ENCODE data around the gene SNHG17. TPM values are rescaled to one million over a fixed set of nuclear protein-coding genes. Genes with fewer than 3 reads are reported as not detected.
"Not testable (repeated sequence)": the region's sequence is repeated elsewhere in the genome, so short reads cannot be mapped to it uniquely, and the experiment has no call there.

Gene SNHG17
- total RNA-seq, 1 donor from 2014 or later = 17.9 TPM

DNA sequence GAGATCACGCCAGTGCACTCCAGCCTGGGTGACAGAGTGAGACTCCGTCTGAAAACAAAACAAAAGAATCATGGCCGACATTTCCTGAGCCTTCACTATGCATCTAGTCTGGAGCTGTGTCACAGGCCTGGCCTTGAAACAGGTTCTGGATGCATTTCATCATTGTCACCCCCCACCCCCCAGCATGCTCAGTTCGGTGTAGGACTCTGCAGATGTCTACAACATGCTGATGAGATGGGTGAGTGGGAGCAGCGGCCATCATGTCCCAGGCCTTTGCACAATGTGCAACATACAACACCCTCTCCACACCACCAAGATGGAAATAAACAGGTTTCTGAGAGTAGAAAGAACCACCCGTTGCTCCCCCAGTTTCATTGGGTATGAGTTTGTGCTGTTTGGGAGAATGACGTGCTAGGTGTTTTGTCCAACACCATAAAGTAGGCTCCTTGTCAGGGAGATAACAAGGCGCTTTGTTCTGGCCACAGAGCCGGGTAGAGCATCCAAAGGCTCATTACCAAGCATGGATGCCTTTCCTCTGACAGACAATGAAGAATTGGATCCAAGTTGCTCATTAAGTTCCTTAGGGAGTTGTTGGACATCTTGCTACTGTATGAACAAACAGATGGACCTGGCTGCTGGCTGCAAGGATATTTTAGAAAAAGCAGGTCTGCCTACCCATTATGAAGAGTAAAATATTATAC lies 22.1 kb downstream of the SNHG17 start:
- DNase-seq (no peak), ATAC-seq (no peak)
- Histone ChIP-seq H3K4me1 (no peaks in the 10 kb centered on the region), H3K27ac (no peak overlapping the region), H3K9me3 (no peaks in the 10 kb centered on the region), H3K36me3 (peaks cover 42% of the 10 kb centered on the region), H3K27me3 (ENCODE audit: low read depth) (no peaks in the 10 kb centered on the region), H3K4me3 (no peak overlapping the region)
- TF ChIP-seq, protein P1, sequence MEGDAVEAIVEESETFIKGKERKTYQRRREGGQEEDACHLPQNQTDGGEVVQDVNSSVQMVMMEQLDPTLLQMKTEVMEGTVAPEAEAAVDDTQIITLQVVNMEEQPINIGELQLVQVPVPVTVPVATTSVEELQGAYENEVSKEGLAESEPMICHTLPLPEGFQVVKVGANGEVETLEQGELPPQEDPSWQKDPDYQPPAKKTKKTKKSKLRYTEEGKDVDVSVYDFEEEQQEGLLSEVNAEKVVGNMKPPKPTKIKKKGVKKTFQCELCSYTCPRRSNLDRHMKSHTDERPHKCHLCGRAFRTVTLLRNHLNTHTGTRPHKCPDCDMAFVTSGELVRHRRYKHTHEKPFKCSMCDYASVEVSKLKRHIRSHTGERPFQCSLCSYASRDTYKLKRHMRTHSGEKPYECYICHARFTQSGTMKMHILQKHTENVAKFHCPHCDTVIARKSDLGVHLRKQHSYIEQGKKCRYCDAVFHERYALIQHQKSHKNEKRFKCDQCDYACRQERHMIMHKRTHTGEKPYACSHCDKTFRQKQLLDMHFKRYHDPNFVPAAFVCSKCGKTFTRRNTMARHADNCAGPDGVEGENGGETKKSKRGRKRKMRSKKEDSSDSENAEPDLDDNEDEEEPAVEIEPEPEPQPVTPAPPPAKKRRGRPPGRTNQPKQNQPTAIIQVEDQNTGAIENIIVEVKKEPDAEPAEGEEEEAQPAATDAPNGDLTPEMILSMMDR (IDR thresholded peaks at IDR 0.05) = no peak
- intact Hi-C loops (cut with DNase I) = no loop called here

DNA sequence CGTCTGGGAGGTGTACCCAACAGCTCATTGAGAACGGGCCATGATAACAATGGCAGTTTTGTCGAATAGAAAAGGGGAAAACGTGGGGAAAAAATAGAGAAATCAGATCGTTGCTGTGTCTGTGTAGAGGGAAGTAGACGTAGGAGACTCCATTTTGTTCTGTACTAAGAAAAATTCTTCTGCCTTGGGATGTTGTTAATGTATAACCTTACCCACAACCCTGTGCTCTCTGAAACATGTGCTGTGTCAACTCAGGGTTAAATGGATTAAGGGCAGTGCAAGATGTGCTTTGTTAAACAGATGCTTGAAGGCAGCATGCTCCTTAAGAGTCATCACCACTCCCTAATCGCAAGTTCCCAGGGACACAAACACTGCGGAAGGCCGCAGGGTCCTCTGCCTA lies 27.3 kb downstream of the SNHG17 start:
- H3K27me3 ChIP-seq (ENCODE audit: low read depth); H3K36me3 ChIP-seq; ATAC-seq; H3K9me3 ChIP-seq; intact Hi-C loops (cut with DNase I); H3K4me3 ChIP-seq; H3K4me1 ChIP-seq; DNase-seq; H3K27ac ChIP-seq: not testable (repeated sequence)

DNA sequence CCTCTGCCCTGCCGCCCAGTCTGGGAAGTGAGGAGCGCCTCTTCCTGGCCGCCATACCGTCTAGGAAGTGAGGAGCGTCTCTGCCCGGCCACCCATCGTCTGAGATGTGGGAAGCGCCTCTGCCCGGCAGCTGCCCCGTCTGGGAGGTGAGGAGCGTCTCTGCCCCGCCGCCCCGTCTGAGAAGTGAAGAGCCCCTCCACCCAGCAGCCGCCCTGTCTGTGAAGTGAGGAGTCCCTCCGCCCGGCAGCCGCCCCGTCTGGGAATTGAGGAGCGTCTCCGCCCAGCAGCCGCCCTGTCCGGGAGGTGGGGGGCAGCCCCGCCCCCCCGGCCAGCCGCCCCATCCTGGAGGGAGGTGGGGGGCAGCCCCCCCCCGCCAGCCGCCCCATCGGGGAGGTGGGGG lies 27.8 kb downstream of the SNHG17 start:
- DNase-seq = no peak
- no peaks in the 10 kb centered on the region for H3K9me3 ChIP-seq
- TF ChIP-seq, protein P1 (IDR thresholded peaks at IDR 0.05) = no peak

DNA sequence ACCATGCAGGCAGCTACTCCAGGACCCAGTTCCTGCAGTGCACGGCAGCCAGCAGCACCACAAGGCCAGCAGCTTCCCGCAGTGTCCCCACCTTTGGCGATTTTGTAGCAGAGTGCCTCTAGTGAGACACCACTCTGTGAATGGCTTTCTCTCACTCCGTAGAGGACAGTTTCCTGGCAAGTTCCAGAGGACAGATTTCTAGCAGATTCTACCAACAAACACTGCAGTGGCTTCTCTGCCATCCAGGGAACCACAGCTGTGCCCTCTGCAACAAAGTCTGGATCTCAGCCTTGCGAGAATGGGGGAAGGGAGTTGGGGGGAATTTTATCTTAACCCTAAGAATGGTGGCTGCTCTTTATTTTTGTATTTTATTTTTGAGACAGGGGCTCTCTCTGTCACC lies 28.7 kb downstream of the SNHG17 start:
- Histone ChIP-seq H3K4me3 (no peak overlapping the region), H3K9me3 (no peaks in the 10 kb centered on the region), H3K27me3 (ENCODE audit: low read depth) (no peaks in the 10 kb centered on the region), H3K36me3 (peaks cover 3% of the 10 kb centered on the region), H3K4me1 (no peaks in the 10 kb centered on the region), H3K27ac (no peak overlapping the region)
- intact Hi-C loops (cut with DNase I) = no loop called here
- TF ChIP-seq, protein P1 (IDR thresholded peaks at IDR 0.05) = no peak
- no peak for DNase-seq
- ATAC-seq = no peak

More for the DNA sequence above, 27.8 kb downstream of the SNHG17 start:
- H3K36me3 ChIP-seq = peaks cover 3% of the 10 kb centered on the region
- H3K27me3 ChIP-seq (ENCODE audit: low read depth) = no peaks in the 10 kb centered on the region
- H3K27ac ChIP-seq = no peak overlapping the region
- no peak overlapping the region for H3K4me3 ChIP-seq
- no peak for ATAC-seq
- H3K4me1 ChIP-seq = no peaks in the 10 kb centered on the region
- intact Hi-C loops (cut with DNase I) = no loop called here

DNA sequence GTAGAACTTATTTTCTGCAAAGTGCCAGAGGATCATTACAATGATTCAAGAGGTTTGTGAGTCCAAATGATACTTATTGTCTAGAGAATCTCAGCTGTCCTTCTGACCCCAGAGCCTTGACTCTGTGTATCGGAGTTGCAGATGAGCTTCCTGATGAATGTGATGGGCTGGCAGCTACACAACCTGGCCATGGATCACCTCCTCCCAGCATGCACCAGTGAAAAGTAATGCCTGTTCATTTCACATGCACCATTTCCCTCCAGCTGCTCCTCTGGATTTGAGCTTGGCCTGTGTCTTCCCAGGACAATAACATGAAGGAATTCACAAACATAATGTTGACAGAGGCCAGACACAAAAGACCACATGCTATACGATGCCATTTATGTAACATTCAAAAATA lies 30.0 kb downstream of the SNHG17 start:
- H3K27me3 ChIP-seq (ENCODE audit: low read depth) = no peaks in the 10 kb centered on the region
- TF ChIP-seq, protein P1 (IDR thresholded peaks at IDR 0.05) = no peak
- no peak overlapping the region for H3K27ac ChIP-seq
- H3K36me3 ChIP-seq = no peaks in the 10 kb centered on the region
- H3K9me3 ChIP-seq = no peaks in the 10 kb centered on the region
- H3K4me1 ChIP-seq = no peaks in the 10 kb centered on the region
- DNase-seq = no peak
- no peak overlapping the region for H3K4me3 ChIP-seq
- intact Hi-C loops (cut with DNase I) = no loop called here
- ATAC-seq = no peak

DNA sequence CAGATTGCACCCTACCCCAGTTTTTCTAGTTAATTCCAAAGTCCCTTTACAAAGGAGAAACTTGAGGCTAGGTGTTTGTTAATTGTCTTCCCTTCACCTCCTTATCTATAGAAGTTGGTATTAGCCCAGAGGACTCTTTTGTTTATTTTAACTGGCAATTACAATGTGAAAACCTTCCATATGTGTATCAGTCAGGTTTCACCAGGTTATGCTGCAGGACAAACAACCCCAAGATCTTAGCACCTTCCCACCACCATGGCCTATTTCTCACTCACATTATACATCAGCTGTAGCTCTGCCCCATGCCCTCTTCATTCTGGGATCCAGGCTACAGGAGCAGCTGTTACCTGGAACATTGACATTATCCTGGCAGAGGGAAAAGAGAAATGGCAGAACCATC lies 31.1 kb downstream of the SNHG17 start:
- Histone ChIP-seq H3K27ac (no peak overlapping the region), H3K36me3 (no peaks in the 10 kb centered on the region), H3K27me3 (ENCODE audit: low read depth) (no peaks in the 10 kb centered on the region), H3K9me3 (no peaks in the 10 kb centered on the region), H3K4me3 (no peak overlapping the region), H3K4me1 (no peaks in the 10 kb centered on the region)
- no peak for ATAC-seq
- intact Hi-C loops (cut with DNase I) = no loop called here
- DNase-seq = no peak
- TF ChIP-seq, protein P1 (IDR thresholded peaks at IDR 0.05) = no peak

Data from lower lobe of right lung (tissue), 2 donors.